ENCODE results near the gene FBXL3. TPM values are rescaled to one million over a fixed set of nuclear protein-coding genes. Genes with fewer than 3 reads are reported as not detected.
"Not testable (repeated sequence)": the region's sequence is repeated elsewhere in the genome, so short reads cannot be mapped to it uniquely, and the experiment has no call there.

The FBXL3 gene
- polyA plus RNA-seq, 1 donor from 2014 or later = 44.1 TPM

DNA sequence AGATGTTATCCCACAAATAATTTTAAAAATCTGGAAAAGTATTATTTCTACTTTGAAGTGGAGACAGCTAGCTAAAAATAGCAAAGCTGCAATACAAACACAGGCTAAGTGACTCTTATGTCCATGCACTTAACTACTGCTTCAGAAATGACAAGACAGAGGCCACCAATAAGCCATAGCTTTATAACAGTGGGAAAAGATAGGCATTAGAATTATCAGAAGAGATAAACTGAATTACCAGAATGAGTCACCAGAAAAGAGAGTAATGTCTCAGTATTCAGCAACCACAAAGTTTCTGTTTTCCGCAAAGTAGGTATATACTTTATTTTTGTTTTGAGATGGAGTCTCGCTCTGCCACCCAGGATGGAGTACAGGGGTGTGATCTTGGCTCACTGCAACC lies 17.9 kb downstream of the FBXL3 start:
- H3K9me2 ChIP-seq (ENCODE audit: insufficient read depth, low read length) = no peaks in the 10 kb centered on the region
- no peak overlapping the region for H2AFZ ChIP-seq (ENCODE audit: low read depth, low read length)
- peaks cover 20% of the 10 kb centered on the region for H3K36me3 ChIP-seq (ENCODE audit: insufficient read depth, low read length)
- peaks cover 17% of the 10 kb centered on the region for H3K79me2 ChIP-seq (replicated peaks; ENCODE audit: insufficient read depth, low read length)
- TF ChIP-seq MXI1 (conservative IDR thresholded peaks at IDR 0.05; ENCODE audit: poor library complexity, severe bottlenecking) = no peak
- TF ChIP-seq, protein P1, sequence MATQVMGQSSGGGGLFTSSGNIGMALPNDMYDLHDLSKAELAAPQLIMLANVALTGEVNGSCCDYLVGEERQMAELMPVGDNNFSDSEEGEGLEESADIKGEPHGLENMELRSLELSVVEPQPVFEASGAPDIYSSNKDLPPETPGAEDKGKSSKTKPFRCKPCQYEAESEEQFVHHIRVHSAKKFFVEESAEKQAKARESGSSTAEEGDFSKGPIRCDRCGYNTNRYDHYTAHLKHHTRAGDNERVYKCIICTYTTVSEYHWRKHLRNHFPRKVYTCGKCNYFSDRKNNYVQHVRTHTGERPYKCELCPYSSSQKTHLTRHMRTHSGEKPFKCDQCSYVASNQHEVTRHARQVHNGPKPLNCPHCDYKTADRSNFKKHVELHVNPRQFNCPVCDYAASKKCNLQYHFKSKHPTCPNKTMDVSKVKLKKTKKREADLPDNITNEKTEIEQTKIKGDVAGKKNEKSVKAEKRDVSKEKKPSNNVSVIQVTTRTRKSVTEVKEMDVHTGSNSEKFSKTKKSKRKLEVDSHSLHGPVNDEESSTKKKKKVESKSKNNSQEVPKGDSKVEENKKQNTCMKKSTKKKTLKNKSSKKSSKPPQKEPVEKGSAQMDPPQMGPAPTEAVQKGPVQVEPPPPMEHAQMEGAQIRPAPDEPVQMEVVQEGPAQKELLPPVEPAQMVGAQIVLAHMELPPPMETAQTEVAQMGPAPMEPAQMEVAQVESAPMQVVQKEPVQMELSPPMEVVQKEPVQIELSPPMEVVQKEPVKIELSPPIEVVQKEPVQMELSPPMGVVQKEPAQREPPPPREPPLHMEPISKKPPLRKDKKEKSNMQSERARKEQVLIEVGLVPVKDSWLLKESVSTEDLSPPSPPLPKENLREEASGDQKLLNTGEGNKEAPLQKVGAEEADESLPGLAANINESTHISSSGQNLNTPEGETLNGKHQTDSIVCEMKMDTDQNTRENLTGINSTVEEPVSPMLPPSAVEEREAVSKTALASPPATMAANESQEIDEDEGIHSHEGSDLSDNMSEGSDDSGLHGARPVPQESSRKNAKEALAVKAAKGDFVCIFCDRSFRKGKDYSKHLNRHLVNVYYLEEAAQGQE (IDR thresholded peaks at IDR 0.05; ENCODE audit: borderline replicate concordance) = no peak
- no peak for TF ChIP-seq SMC3 (conservative IDR thresholded peaks at IDR 0.05; ENCODE audit: poor library complexity)
- TF ChIP-seq, protein P2, sequence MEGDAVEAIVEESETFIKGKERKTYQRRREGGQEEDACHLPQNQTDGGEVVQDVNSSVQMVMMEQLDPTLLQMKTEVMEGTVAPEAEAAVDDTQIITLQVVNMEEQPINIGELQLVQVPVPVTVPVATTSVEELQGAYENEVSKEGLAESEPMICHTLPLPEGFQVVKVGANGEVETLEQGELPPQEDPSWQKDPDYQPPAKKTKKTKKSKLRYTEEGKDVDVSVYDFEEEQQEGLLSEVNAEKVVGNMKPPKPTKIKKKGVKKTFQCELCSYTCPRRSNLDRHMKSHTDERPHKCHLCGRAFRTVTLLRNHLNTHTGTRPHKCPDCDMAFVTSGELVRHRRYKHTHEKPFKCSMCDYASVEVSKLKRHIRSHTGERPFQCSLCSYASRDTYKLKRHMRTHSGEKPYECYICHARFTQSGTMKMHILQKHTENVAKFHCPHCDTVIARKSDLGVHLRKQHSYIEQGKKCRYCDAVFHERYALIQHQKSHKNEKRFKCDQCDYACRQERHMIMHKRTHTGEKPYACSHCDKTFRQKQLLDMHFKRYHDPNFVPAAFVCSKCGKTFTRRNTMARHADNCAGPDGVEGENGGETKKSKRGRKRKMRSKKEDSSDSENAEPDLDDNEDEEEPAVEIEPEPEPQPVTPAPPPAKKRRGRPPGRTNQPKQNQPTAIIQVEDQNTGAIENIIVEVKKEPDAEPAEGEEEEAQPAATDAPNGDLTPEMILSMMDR (IDR thresholded peaks at IDR 0.05; ENCODE audit: poor library complexity, severe bottlenecking) = no peak
- no peak for TF ChIP-seq TAF1 (IDR thresholded peaks at IDR 0.05; ENCODE audit: low read depth)
- no peak overlapping the region for H3K4me3 ChIP-seq (ENCODE audit: low read length)
- H3K9me3 ChIP-seq (ENCODE audit: low read length) = no peaks in the 10 kb centered on the region
- H3K9ac ChIP-seq (ENCODE audit: low read length) = no peak overlapping the region
- no peaks in the 10 kb centered on the region for H3K27me3 ChIP-seq (ENCODE audit: insufficient read depth, low read depth, low read length)
- no peaks in the 10 kb centered on the region for H3F3A ChIP-seq (ENCODE audit: insufficient read depth, low read length, poor library complexity, severe bottlenecking)
- H3K4me2 ChIP-seq (ENCODE audit: low read length) = no peak overlapping the region
- no peaks in the 10 kb centered on the region for H4K20me1 ChIP-seq (ENCODE audit: insufficient read depth)
- no peak overlapping the region for H3K27ac ChIP-seq (ENCODE audit: low read length)

DNA sequence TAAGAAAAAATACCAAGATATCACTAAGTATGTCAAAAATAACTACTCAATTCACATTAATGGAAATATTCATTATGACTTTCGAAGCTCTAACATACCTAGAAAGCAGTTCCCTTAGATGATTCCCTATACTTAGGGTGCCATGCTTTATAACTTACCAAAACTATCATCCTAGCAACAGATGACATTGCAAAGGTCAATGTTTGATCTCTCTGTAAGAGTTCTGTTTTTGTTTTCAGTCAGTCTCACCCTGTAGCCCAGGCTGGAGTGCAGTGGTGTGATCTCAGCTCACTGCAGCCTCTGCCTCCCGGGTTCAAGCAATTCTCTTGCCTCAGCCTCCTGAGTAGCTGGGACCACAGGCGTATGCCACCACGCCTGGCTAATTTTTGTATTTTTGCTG lies 18.6 kb downstream of the FBXL3 start:
- not testable (repeated sequence) for H3K9me2 ChIP-seq (ENCODE audit: insufficient read depth, low read length); H3K4me2 ChIP-seq (ENCODE audit: low read length); H3K9ac ChIP-seq (ENCODE audit: low read length); H3K27ac ChIP-seq (ENCODE audit: low read length); H3K9me3 ChIP-seq (ENCODE audit: low read length); H3K27me3 ChIP-seq (ENCODE audit: insufficient read depth, low read depth, low read length); H2AFZ ChIP-seq (ENCODE audit: low read depth, low read length); H3F3A ChIP-seq (ENCODE audit: insufficient read depth, low read length, poor library complexity, severe bottlenecking); H3K4me3 ChIP-seq (ENCODE audit: low read length); H4K20me1 ChIP-seq (ENCODE audit: insufficient read depth)
- peaks cover 14% of the 10 kb centered on the region for H3K36me3 ChIP-seq (ENCODE audit: insufficient read depth, low read length)
- H3K79me2 ChIP-seq (replicated peaks; ENCODE audit: insufficient read depth, low read length) = peaks cover 14% of the 10 kb centered on the region

DNA sequence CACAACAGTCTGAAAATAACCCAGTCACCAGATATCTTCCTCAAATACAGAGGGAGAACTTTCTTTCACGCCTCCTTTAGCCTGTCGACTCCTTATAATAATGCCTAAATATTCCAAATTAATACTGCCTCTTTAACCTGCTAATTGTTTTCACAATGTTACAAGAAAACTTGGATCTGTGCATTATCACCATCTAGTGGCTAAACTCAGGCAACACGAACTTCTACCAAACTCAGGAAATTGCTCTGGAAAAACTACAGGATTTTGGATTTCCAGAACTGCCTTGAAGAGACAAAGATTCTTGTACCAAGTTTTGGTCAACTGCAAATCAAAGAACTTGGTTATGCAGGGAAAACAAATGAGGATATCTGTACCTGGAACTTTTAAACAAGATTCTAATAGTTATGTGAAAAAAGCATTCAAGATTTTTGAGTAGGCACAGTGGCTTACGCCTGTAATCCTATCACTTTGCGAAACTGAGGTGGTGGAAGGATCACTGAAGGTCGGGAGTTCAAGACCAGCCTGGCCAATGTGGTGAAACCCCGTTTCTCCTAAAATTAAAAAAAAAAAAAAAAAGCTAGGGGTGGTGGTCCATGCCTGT lies 24.3 kb downstream of the FBXL3 start:
- H2AFZ ChIP-seq (ENCODE audit: low read depth, low read length) = no peak overlapping the region
- no peaks in the 10 kb centered on the region for H4K20me1 ChIP-seq (ENCODE audit: insufficient read depth)
- H3K4me2 ChIP-seq (ENCODE audit: low read length) = no peak overlapping the region
- no peaks in the 10 kb centered on the region for H3K9me2 ChIP-seq (ENCODE audit: insufficient read depth, low read length)
- H3K9ac ChIP-seq (ENCODE audit: low read length) = no peak overlapping the region
- TF ChIP-seq, protein P2 (IDR thresholded peaks at IDR 0.05; ENCODE audit: poor library complexity, severe bottlenecking) = peak; percentile 66
- peak; percentile 47 for TF ChIP-seq RAD21 (conservative IDR thresholded peaks at IDR 0.05)
- no peak for TF ChIP-seq POLR2AphosphoS5 (IDR thresholded peaks at IDR 0.05)
- peak; percentile 45 for TF ChIP-seq SMC3 (conservative IDR thresholded peaks at IDR 0.05; ENCODE audit: poor library complexity)
- TF ChIP-seq, protein P1 (IDR thresholded peaks at IDR 0.05; ENCODE audit: borderline replicate concordance) = no peak
- H3K9me3 ChIP-seq (ENCODE audit: low read length) = no peaks in the 10 kb centered on the region
- H3K4me3 ChIP-seq (ENCODE audit: low read length) = no peak overlapping the region
- H3K27ac ChIP-seq (ENCODE audit: low read length) = no peak overlapping the region
- no peaks in the 10 kb centered on the region for H3F3A ChIP-seq (ENCODE audit: insufficient read depth, low read length, poor library complexity, severe bottlenecking)
- peaks cover 9% of the 10 kb centered on the region for H3K79me2 ChIP-seq (replicated peaks; ENCODE audit: insufficient read depth, low read length)
- H3K27me3 ChIP-seq (ENCODE audit: insufficient read depth, low read depth, low read length) = no peaks in the 10 kb centered on the region
- H3K36me3 ChIP-seq (ENCODE audit: insufficient read depth, low read length) = peaks cover 5% of the 10 kb centered on the region

Measured in neural cell (in vitro differentiated cells).